C4-2B (cell line): ENCODE measurements around the gene ERCC1.

Experiments
- ZFX ChIP-seq: fragments of 450-650 bp; IDR thresholded peaks from 2 replicates; pipeline ENCODE4 v1.6.1; 2017
- TF ChIP-seq, protein P1 (sequence below): fragments of 450-650 bp; conservative IDR thresholded peaks from 2 replicates; pipeline ENCODE4 v1.5.1; 2017; ENCODE audit warnings: mild to moderate bottlenecking

DNA sequence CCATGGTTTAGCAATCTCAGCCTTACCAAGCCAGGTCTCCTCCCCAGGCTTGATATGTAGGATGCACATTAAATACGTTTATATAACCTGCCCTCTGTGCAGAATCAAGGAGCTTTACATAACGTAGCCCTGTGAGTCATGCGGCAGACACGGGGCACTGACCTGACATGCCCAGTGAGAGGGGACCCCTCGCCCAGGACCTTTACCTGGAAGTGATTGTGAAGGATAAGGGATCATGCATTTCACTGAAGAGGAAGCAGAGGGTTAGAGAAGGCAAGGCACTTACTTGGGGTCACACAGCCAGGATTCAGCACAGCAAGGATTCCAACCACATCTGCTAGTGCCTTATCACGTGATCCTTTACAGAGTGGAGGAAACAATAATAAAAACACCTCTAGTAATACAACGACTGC is 25.2 kb upstream of the ERCC1 start:
- TF ChIP-seq, protein P1, sequence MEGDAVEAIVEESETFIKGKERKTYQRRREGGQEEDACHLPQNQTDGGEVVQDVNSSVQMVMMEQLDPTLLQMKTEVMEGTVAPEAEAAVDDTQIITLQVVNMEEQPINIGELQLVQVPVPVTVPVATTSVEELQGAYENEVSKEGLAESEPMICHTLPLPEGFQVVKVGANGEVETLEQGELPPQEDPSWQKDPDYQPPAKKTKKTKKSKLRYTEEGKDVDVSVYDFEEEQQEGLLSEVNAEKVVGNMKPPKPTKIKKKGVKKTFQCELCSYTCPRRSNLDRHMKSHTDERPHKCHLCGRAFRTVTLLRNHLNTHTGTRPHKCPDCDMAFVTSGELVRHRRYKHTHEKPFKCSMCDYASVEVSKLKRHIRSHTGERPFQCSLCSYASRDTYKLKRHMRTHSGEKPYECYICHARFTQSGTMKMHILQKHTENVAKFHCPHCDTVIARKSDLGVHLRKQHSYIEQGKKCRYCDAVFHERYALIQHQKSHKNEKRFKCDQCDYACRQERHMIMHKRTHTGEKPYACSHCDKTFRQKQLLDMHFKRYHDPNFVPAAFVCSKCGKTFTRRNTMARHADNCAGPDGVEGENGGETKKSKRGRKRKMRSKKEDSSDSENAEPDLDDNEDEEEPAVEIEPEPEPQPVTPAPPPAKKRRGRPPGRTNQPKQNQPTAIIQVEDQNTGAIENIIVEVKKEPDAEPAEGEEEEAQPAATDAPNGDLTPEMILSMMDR, result no peak
- no peak for TF ChIP-seq ZFX
